Loucy (cell line): ENCODE data around the gene EFTUD2.

Source experiments
- H2AFZ ChIP-seq: fragments of 200-600 bp; sonication (generic); 2 replicates; pipeline ENCODE4 v1.6.0; 2016; ENCODE audit warnings: antibody characterized with exemption, mild to moderate bottlenecking, low read length, moderate library complexity
- H3F3A ChIP-seq: fragments of 200-600 bp; 2 replicates; pipeline ENCODE4 v1.6.0; 2016; ENCODE audit warnings: antibody characterized with exemption, low read depth, mild to moderate bottlenecking
- H3K27me3 ChIP-seq: fragments of 200-600 bp; sonication (generic); 2 replicates; pipeline ENCODE4 v1.6.1; 2014; ENCODE audit warnings: low read length, mild to moderate bottlenecking; ENCODE audit not compliant: insufficient read depth, poor library complexity, severe bottlenecking
- H3K36me3 ChIP-seq: fragments of 200-600 bp; sonication (generic); 2 replicates; pipeline ENCODE4 v1.6.1; 2016; ENCODE audit warnings: low read length; ENCODE audit not compliant: insufficient read depth
- H3K4me1 ChIP-seq: fragments of 200-600 bp; sonication (generic); 2 replicates; pipeline ENCODE4 v1.5.1; 2014; ENCODE audit warnings: low read length, mild to moderate bottlenecking; ENCODE audit not compliant: insufficient read depth, poor library complexity, severe bottlenecking
- H3K4me2 ChIP-seq: fragments of 200-600 bp; sonication (generic); 2 replicates; pipeline ENCODE4 v1.6.0; 2014; ENCODE audit warnings: antibody characterized with exemption, low read length, low read depth, mild to moderate bottlenecking; ENCODE audit not compliant: poor library complexity, severe bottlenecking
- H3K4me3 ChIP-seq: fragments of 200-600 bp; sonication (generic); 2 replicates; pipeline ENCODE4 v1.5.1; 2014; ENCODE audit warnings: low read length, mild to moderate bottlenecking, mixed read lengths; ENCODE audit not compliant: poor library complexity, severe bottlenecking
- H3K79me2 ChIP-seq: fragments of 200-600 bp; sonication (generic); 2 replicates; pipeline ENCODE4 v1.6.1; 2014; ENCODE audit warnings: low read length; ENCODE audit not compliant: insufficient read depth
- H3K9ac ChIP-seq: fragments of 200-600 bp; sonication (generic); 2 replicates; pipeline ENCODE4 v1.6.0; 2014; ENCODE audit warnings: mild to moderate bottlenecking, low read depth, low read length, moderate library complexity; ENCODE audit not compliant: poor library complexity, severe bottlenecking
- H3K9me2 ChIP-seq: fragments of 200-600 bp; sonication (generic); replicated peaks from 2 replicates; pipeline ENCODE4 v1.6.1; 2016; ENCODE audit warnings: low read depth, low read length, mixed read lengths
- H3K9me3 ChIP-seq: fragments of 200-600 bp; sonication (generic); 2 replicates; pipeline ENCODE4 v1.6.1; 2014; ENCODE audit warnings: mild to moderate bottlenecking, antibody characterized with exemption, low read length, low read depth; ENCODE audit not compliant: insufficient read depth
- H4K20me1 ChIP-seq: fragments of 200-600 bp; sonication (generic); 2 replicates; pipeline ENCODE4 v1.6.0; 2014; ENCODE audit warnings: antibody characterized with exemption, low read length, mild to moderate bottlenecking; ENCODE audit not compliant: insufficient read depth, poor library complexity, severe bottlenecking
- CTCF ChIP-seq: fragments of 200-600 bp; sonication (generic); conservative IDR thresholded peaks from 2 replicates; pipeline ENCODE4 v1.5.1; 2014; ENCODE audit warnings: mild to moderate bottlenecking, antibody characterized with exemption, low read length
- EZH2phosphoT487 ChIP-seq: fragments of 200-600 bp; IDR thresholded peaks from 2 replicates; pipeline ENCODE4 v1.6.1; 2018; ENCODE audit warnings: antibody characterized with exemption, mild to moderate bottlenecking, moderate library complexity, borderline replicate concordance

Gene EFTUD2

DNA sequence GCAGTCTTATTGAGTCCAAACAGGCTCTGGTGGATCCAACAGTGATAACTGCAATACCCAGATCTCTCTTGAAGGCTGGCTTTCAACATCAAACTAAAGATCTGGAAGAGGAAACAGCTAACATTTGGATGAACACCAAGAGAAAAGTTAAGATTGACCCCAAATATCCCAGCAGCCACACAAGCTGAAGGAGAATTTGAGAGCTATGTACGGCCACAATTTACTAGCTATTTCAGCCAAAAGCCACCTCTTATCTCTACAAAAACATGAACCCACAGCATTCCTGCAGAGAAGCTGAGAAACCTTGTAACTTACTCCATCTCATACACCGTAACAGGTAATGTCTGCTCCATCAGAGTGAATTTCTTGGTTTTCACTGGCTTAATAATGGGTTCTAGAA is 14.3 kb downstream of the EFTUD2 start:
- no peak overlapping the region for H3K4me2 ChIP-seq
- peaks cover 32% of the 10 kb centered on the region; the same call in 1 of the 2 replicates for H3K79me2 ChIP-seq
- no peak for TF ChIP-seq EZH2phosphoT487
- TF ChIP-seq CTCF = no peak
- H2AFZ ChIP-seq = no peak overlapping the region
- H3K27me3 ChIP-seq = no peaks in the 10 kb centered on the region
- peaks cover 85% of the 10 kb centered on the region for H3K36me3 ChIP-seq
- no peaks in the 10 kb centered on the region for H3K4me1 ChIP-seq
- H3K9ac ChIP-seq = no peak overlapping the region
- H3K9me3 ChIP-seq = no peaks in the 10 kb centered on the region
- peaks cover 25% of the 10 kb centered on the region for H4K20me1 ChIP-seq
- no peaks in the 10 kb centered on the region for H3K9me2 ChIP-seq
- H3F3A ChIP-seq = no peaks in the 10 kb centered on the region
- H3K4me3 ChIP-seq = no peak overlapping the region

- H2AFZ ChIP-seq = no peak overlapping the region
- no peaks in the 10 kb centered on the region for H3F3A ChIP-seq
- no peaks in the 10 kb centered on the region for H3K9me2 ChIP-seq
- no peaks in the 10 kb centered on the region for H3K79me2 ChIP-seq
- H3K4me1 ChIP-seq = no peaks in the 10 kb centered on the region
- peaks cover 91% of the 10 kb centered on the region; the same call in 1 of the 2 replicates for H3K36me3 ChIP-seq
- H3K9me3 ChIP-seq = no peaks in the 10 kb centered on the region
- H3K27me3 ChIP-seq = no peaks in the 10 kb centered on the region
- H3K4me2 ChIP-seq = no peak overlapping the region
- TF ChIP-seq CTCF (no peak), EZH2phosphoT487 (no peak)
- H3K9ac ChIP-seq = no peak overlapping the region
- H4K20me1 ChIP-seq = peaks cover 3% of the 10 kb centered on the region
- no peak overlapping the region for H3K4me3 ChIP-seq
These were observed 18.1 kb downstream of the EFTUD2 start for GRCh38 chr17:44881145-44881544.

DNA sequence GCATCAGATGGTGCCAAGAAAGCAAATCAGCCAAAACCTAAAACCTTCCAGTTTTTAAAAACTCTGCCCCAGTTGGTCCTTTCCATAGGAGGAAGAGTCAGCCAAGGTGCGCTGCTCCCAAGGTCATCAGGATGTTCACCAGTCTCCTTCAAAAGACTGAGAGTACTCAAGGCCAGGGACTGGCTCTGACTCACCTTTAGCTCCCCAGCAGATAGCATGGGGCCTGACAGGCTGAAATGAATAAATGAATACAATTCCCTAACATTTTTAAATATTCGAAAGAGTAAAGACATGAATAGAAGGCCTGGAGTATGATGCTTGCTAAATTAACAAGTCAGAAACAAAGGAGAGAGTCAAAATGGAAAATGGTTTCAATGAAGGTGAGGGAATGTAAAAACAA is 19.2 kb downstream of the EFTUD2 start:
- no peak overlapping the region for H3K4me2 ChIP-seq
- H3K36me3 ChIP-seq = peaks cover 87% of the 10 kb centered on the region; the same call in 1 of the 2 replicates
- no peak overlapping the region for H3K4me3 ChIP-seq
- no peaks in the 10 kb centered on the region for H3K9me2 ChIP-seq
- no peaks in the 10 kb centered on the region for H3K79me2 ChIP-seq
- no peaks in the 10 kb centered on the region for H3F3A ChIP-seq
- no peak overlapping the region for H3K9ac ChIP-seq
- no peaks in the 10 kb centered on the region for H3K9me3 ChIP-seq
- no peaks in the 10 kb centered on the region for H3K4me1 ChIP-seq
- no peak overlapping the region for H2AFZ ChIP-seq
- TF ChIP-seq CTCF (no peak), EZH2phosphoT487 (no peak)
- H3K27me3 ChIP-seq = no peaks in the 10 kb centered on the region
- peaks cover 3% of the 10 kb centered on the region for H4K20me1 ChIP-seq
